Thymus (tissue), 11 donors: ENCODE measurements around the gene TMEM273. TPM values are rescaled to one million over a fixed set of nuclear protein-coding genes. Genes with fewer than 3 reads are reported as not detected.

Experiments used
- DNase-seq, 9 donors: peaks; one replicate each; pipeline ENCODE4 v3.0.0-alpha.2; 2013; ENCODE audit warnings: low spot score in 9 of 9, low read depth in 6 of 9, missing footprints in 1 of 9
- H3K27ac ChIP-seq, 2 donors: one replicate each; pipeline ENCODE4 v1.5.1; 2013; ENCODE audit warnings: control low read depth in 1 of 2, low read depth in 1 of 2, low read length in 1 of 2, mild to moderate bottlenecking in 1 of 2, moderate library complexity in 1 of 2
- H3K27me3 ChIP-seq, 2 donors: one replicate each; pipeline ENCODE4 v1.5.1; 2013; ENCODE audit warnings: low read length in 1 of 2; ENCODE audit not compliant: control insufficient read depth in 2 of 2, insufficient read depth in 1 of 2
- H3K36me3 ChIP-seq, 2 donors: one replicate each; pipeline ENCODE4 v1.5.1; 2013; ENCODE audit warnings: low read length in 1 of 2, mild to moderate bottlenecking in 1 of 2, moderate library complexity in 1 of 2; ENCODE audit not compliant: control insufficient read depth in 2 of 2, insufficient read depth in 2 of 2
- H3K4me1 ChIP-seq, 2 donors: one replicate each; pipeline ENCODE4 v1.5.1; 2013; ENCODE audit warnings: low read length in 2 of 2; ENCODE audit not compliant: control insufficient read depth in 2 of 2, insufficient read depth in 2 of 2
- H3K4me3 ChIP-seq, 2 donors: one replicate each; pipeline ENCODE4 v1.5.1; 2013; ENCODE audit warnings: low read length in 2 of 2, control low read depth in 1 of 2, mild to moderate bottlenecking in 1 of 2
- H3K9me3 ChIP-seq, 2 donors: one replicate each; pipeline ENCODE4 v1.5.1; 2013; ENCODE audit warnings: low read length in 1 of 2, mild to moderate bottlenecking in 1 of 2; ENCODE audit not compliant: control insufficient read depth in 2 of 2, insufficient read depth in 1 of 2
- WGBS: extraction: QIAGEN DNeasy Blood & Tissue Kit; methylation state at CpG from one replicate; pipeline ENCODE4 v1.1.7; 2013; 5-methylcytosine and 5-hydroxymethylcytosine counted together
- polyA plus RNA-seq: library from polyadenylated mRNA; stranded (reverse); fragments of 200-250 nt; gene quantifications from one replicate; pipeline ENCODE4 v1.2.3, GENCODE V29; 2013
- total RNA-seq: library from RNA; stranded (reverse); fragments of 120-200 nt; gene quantifications from one replicate; pipeline ENCODE4 v1.2.4, GENCODE V29; 2013
- donor health status: healthy.

The TMEM273 gene
- total and polyA plus RNA-seq, 2 donors: 10.2 to 19.6 TPM

GRCh38 chr10:49225218-49225876 lies 37.2 kb upstream of the TMEM273 start:
- Histone ChIP-seq H3K4me1 (peaks cover 0 to 6% of the 10 kb centered on the region in 2 donors), H3K27ac (no peak overlapping the region), H3K27me3 (no peaks in the 10 kb centered on the region), H3K4me3 (no peak overlapping the region), H3K36me3 (no peaks in the 10 kb centered on the region), H3K9me3 (peaks cover 0 to 8% of the 10 kb centered on the region in 2 donors)
- WGBS: 95% methylated on average over 12 of the region's 12 CpGs
- DNase-seq: no peak

DNA sequence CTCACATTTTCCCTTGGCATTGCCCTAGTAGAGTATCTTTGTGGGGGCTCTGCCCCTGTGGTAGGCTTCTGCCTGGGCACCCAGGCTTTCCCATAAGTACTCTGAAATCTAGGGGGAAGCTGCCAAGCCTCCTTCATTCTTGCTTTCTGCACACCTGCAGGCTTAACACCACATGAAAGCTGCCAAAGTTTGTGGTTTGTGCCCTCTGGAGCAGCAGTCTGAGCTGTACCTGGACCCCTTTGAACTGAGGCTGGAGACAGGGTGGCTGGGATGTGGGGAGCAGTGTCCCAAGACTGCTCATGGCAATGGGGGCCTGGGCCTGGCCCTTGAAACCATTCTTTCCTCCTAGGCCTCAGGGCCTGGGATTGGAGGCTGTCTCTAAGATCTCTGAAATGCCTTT lies 35.0 kb upstream of the TMEM273 start:
- peak in 1 of 9 donors; percentile 20 for DNase-seq
- Histone ChIP-seq H3K4me3 (no peak overlapping the region), H3K27ac (no peak overlapping the region), H3K4me1 (peaks cover 0 to 6% of the 10 kb centered on the region in 2 donors), H3K27me3 (peaks cover 0 to 2% of the 10 kb centered on the region in 2 donors), H3K36me3 (no peaks in the 10 kb centered on the region), H3K9me3 (peaks cover 0 to 8% of the 10 kb centered on the region in 2 donors)

GRCh38 chr10:49222170-49222569 lies 34.0 kb upstream of the TMEM273 start:
- no peak for DNase-seq

DNA sequence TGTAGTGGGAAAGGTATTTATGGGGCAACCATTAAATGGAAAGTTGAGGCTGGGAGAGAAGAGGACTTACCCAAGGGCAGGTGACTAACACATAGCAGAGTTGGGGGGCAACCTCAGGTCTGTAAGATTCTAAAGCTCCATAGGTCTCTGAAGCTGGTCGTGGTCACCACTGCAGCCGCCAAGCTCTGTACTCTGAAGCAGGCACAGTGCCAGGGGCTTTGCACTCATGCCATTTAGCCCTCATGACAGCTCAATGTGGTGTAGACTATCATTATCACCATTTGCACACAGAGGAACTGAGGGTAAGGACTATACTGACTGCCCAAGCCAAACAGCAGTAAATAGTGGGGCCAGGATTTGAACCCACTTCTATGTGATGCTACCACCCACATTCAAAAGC lies 32.5 kb upstream of the TMEM273 start:
- peaks cover 0 to 6% of the 10 kb centered on the region in 2 donors for H3K4me1 ChIP-seq
- H3K27ac ChIP-seq: no peak overlapping the region
- WGBS: 89% methylated on average over 2 of the region's 2 CpGs
- peaks cover 0 to 2% of the 10 kb centered on the region in 2 donors for H3K27me3 ChIP-seq
- H3K4me3 ChIP-seq: no peak overlapping the region
- no peak for DNase-seq
- peaks cover 0 to 8% of the 10 kb centered on the region in 2 donors for H3K9me3 ChIP-seq
- H3K36me3 ChIP-seq: no peaks in the 10 kb centered on the region

More at GRCh38 chr10:49222170-49222569, 34.0 kb upstream of the TMEM273 start:
- Histone ChIP-seq H3K9me3 (peaks cover 0 to 8% of the 10 kb centered on the region in 2 donors), H3K4me3 (no peak overlapping the region), H3K27me3 (peaks cover 0 to 2% of the 10 kb centered on the region in 2 donors), H3K36me3 (no peaks in the 10 kb centered on the region), H3K27ac (no peak overlapping the region), H3K4me1 (peaks cover 0 to 6% of the 10 kb centered on the region in 2 donors)
- 97% methylated on average over 3 of the region's 3 CpGs for WGBS

DNA sequence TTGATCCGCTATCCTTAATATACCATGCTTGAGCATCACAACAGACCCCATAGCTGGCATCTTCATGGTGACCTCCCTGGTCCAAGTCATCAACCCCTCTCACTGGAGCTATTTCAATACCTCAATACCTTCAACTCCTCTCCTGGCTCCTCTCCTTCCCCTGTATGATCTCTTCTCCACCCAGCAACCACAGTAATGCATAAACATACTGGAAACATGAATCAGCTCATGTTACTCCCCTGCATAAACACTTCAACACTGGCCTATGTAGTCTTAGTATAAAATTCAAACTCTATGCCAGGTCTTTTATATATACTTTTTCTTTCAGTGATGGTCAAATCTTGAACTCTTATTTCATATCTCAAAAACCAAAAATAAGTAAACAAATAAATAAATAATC lies 31.8 kb upstream of the TMEM273 start:
- no peak for DNase-seq
- Histone ChIP-seq H3K9me3 (peaks cover 0 to 8% of the 10 kb centered on the region in 2 donors), H3K4me1 (peaks cover 0 to 6% of the 10 kb centered on the region in 2 donors), H3K27me3 (peaks cover 0 to 3% of the 10 kb centered on the region in 2 donors), H3K36me3 (no peaks in the 10 kb centered on the region), H3K4me3 (no peak overlapping the region), H3K27ac (no peak overlapping the region)
- WGBS: 100% methylated on average over 1 of the region's 1 CpG

DNA sequence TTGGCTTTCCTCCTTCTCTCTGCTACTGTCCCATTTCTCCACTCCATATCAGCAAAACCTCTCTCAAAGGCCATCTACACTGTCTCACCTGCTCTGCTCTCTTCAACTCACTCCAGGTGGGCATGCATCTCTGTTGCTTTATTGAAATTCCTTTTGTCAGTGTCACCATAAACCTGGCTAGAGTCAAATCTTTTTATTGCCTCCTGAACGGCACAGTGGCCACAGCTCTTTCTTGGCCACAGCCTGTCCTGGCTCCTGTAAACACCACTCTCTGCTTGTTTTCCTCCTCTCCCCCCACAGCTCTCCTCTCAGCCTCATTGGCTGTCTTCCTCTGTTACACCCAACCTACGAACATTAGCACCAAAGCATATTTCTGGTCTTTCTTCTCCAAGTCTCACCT lies 31.1 kb upstream of the TMEM273 start:
- no peaks in the 10 kb centered on the region for H3K36me3 ChIP-seq
- H3K27ac ChIP-seq: no peak overlapping the region
- H3K9me3 ChIP-seq: peaks cover 0 to 8% of the 10 kb centered on the region in 2 donors
- no peak overlapping the region for H3K4me3 ChIP-seq
- DNase-seq: no peak
- WGBS: 93% methylated on average over 2 of the region's 2 CpGs
- H3K4me1 ChIP-seq: peaks cover 0 to 6% of the 10 kb centered on the region in 2 donors
- peaks cover 0 to 5% of the 10 kb centered on the region in 2 donors for H3K27me3 ChIP-seq

DNA sequence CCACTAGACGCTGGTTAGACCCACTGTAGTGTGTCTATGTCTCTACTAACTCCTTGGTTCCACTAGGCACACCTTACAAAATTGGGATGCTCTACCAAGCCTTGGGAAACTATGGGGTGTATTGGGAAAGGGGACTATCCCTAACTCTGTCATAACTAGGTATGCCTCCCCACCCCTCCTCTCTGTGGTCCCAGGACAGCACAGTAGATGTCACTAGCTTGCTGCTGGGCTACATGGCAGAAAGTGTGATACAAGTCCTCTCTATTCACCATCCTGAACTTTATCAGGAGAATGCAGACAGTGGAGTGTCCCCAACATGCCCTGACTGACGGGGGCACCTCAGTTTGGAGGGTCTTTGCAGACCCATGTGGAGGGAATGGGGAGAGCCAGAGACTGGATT lies 30.3 kb upstream of the TMEM273 start:
- Histone ChIP-seq H3K36me3 (no peaks in the 10 kb centered on the region), H3K4me3 (no peak overlapping the region), H3K9me3 (peaks cover 0 to 8% of the 10 kb centered on the region in 2 donors), H3K4me1 (peaks cover 0 to 6% of the 10 kb centered on the region in 2 donors), H3K27ac (no peak overlapping the region), H3K27me3 (peaks cover 0 to 10% of the 10 kb centered on the region in 2 donors)
- WGBS: 96% methylated on average over 2 of the region's 2 CpGs
- no peak for DNase-seq

DNA sequence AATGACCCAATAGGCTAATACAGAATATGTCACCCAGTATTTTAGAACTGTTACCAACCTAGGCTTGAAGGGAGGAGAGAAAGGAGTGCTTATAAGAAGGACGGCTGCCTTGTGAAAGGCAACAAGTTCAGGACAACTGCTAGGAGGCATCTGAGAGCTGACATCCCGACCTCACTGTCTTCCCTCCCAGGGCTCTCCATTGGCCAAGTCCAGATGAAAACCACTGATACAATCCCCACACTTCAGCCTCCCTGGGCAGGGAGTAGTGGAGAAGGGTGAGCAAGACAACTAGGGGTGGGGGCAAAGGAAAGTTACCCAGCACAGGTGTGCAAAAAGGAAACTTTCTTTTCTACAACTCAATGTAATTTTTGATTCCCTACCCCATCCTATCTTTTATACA lies 29.5 kb upstream of the TMEM273 start:
- Histone ChIP-seq H3K27me3 (peaks cover 0 to 13% of the 10 kb centered on the region in 2 donors), H3K4me1 (peaks cover 0 to 6% of the 10 kb centered on the region in 2 donors), H3K27ac (no peak overlapping the region), H3K36me3 (no peaks in the 10 kb centered on the region), H3K4me3 (no peak overlapping the region), H3K9me3 (peaks cover 0 to under 1% of the 10 kb centered on the region in 2 donors)
- WGBS: 83% methylated on average over 2 of the region's 2 CpGs
- no peak for DNase-seq

DNA sequence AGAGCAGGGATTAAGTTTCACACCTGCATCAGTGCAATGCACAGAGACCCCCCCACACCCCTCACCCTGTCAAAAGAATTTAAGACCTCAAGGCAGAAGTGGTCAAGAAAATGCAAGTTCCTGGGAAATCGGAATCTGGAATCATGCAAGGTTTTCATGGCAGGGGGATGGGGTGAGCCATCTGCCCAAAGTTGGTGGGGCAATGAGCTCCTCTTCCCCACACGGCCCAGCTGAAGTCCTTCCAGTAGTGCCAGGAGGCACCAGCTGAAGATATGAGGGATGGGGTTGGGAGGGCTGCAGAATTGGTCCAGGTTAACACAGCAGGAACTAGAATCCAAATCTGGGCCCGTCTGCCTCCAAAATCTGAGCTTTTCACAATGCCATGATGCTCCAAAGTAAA lies 25.0 kb upstream of the TMEM273 start:
- 66% methylated on average over 3 of the region's 3 CpGs for WGBS
- peak in 1 of 9 donors; percentile 11 for DNase-seq
- Histone ChIP-seq H3K27me3 (peaks cover 0 to 13% of the 10 kb centered on the region in 2 donors), H3K27ac (no peak overlapping the region), H3K9me3 (no peaks in the 10 kb centered on the region), H3K36me3 (no peaks in the 10 kb centered on the region), H3K4me3 (no peak overlapping the region), H3K4me1 (peaks cover 0 to 10% of the 10 kb centered on the region in 2 donors)
